ENCODE measurements around the gene PHIP.

GRCh38 chr6:79042799-79043126 is 35.3 kb downstream of the PHIP start:
- no peak for TF ChIP-seq CTCF (IDR thresholded peaks at IDR 0.05; ENCODE audit: low read depth, low read length)
- TF ChIP-seq EZH2phosphoT487 (IDR thresholded peaks at IDR 0.05; ENCODE audit: low read depth), result no peak

Measured in OCI-LY3 (cell line).